Mononuclear cell (primary cell): ENCODE measurements around the gene EFHB. TPM values are rescaled to one million over a fixed set of nuclear protein-coding genes. Genes with fewer than 3 reads are reported as not detected.
"Not testable (repeated sequence)": the region's sequence is repeated elsewhere in the genome, so short reads cannot be mapped to it uniquely, and the experiment has no call there.

Experiments
- H3K27me3 ChIP-seq: 2 replicates; pipeline ENCODE4 v1.6.0; 2011; ENCODE audit warnings: low read length, control low read depth; ENCODE audit not compliant: insufficient read depth
- H3K4me1 ChIP-seq: 2 replicates; pipeline ENCODE4 v1.5.1; 2011; ENCODE audit warnings: mild to moderate bottlenecking, low read length, control low read depth; ENCODE audit not compliant: insufficient read depth
- H3K4me3 ChIP-seq: 2 replicates; pipeline ENCODE4 v1.5.1; 2011; ENCODE audit warnings: mild to moderate bottlenecking, low read length, moderate library complexity
- H3K9me3 ChIP-seq: 2 replicates; pipeline ENCODE4 v1.5.1; 2011; ENCODE audit warnings: low read depth, mild to moderate bottlenecking, control low read depth, low read length
- total RNA-seq: library from RNA; depleted of rRNA; stranded (reverse); fragments of >200 nt; gene quantifications from one replicate; pipeline ENCODE4 v1.2.3, GENCODE V29; 2012

EFHB gene
- total RNA-seq, 1 donor = 0.73 TPM

DNA sequence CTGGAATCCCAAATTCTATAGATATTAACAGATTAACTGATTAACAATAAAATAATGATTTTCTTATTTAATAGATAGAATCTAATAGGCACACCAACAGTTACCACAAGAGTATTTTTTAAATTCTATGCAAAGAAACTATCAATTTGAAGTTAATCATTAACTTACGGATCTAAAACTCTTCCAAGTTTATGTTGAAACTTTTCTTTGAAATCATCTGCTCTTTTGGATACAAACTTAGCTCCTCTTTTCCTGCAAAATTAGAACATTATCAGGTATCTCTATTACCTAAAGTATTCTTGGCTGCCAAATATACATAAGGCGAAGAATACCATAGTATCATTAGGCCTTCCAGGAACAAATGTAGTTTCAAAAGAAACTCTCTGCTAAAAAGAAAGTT lies 34.8 kb downstream of the EFHB start:
- Histone ChIP-seq H3K4me1 (peaks cover 6% of the 10 kb centered on the region), H3K27me3 (no peaks in the 10 kb centered on the region), H3K9me3 (no peaks in the 10 kb centered on the region), H3K4me3 (no peak overlapping the region)

DNA sequence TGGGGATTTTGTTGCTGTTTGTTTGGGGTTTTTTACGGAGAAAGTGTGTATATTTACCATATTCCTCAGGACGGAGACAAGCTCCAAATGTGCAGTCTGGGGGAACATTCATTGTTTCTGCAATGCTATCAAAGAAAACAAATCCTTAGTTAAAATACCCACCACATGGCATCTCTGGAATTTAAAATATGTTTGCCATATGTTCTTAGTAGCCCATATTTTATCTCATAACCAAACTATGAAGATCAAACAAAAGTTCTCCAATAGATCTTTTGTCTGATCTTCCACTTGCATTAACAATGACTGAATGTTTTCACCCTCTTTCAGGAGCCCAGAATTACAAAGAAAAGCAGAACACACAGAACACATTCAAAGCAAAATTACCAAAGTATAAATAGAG lies 35.3 kb downstream of the EFHB start:
- no peaks in the 10 kb centered on the region for H3K27me3 ChIP-seq
- H3K4me1 ChIP-seq = peaks cover 6% of the 10 kb centered on the region
- no peak overlapping the region for H3K4me3 ChIP-seq
- H3K9me3 ChIP-seq = no peaks in the 10 kb centered on the region

DNA sequence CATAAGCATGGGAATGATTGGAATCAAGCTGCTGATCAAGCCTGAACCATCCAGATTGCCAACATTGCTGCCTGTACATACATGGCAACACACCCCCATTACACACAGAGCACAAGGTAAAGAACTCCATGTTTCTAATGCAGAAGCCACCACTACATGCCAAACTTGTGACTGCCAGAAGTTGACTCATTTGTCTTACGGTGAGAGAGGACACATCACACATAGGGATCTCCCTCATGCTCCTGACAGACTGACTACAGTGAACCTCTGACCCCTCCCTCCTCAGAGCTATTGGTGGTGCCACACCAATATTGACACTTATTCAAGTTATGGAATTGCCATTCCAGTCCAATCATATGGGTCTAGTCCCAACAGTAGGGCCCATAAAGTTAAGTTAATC lies 42.3 kb downstream of the EFHB start:
- Histone ChIP-seq H3K4me3 (no peak overlapping the region), H3K9me3 (no peaks in the 10 kb centered on the region), H3K27me3 (no peaks in the 10 kb centered on the region), H3K4me1 (no peaks in the 10 kb centered on the region)

DNA sequence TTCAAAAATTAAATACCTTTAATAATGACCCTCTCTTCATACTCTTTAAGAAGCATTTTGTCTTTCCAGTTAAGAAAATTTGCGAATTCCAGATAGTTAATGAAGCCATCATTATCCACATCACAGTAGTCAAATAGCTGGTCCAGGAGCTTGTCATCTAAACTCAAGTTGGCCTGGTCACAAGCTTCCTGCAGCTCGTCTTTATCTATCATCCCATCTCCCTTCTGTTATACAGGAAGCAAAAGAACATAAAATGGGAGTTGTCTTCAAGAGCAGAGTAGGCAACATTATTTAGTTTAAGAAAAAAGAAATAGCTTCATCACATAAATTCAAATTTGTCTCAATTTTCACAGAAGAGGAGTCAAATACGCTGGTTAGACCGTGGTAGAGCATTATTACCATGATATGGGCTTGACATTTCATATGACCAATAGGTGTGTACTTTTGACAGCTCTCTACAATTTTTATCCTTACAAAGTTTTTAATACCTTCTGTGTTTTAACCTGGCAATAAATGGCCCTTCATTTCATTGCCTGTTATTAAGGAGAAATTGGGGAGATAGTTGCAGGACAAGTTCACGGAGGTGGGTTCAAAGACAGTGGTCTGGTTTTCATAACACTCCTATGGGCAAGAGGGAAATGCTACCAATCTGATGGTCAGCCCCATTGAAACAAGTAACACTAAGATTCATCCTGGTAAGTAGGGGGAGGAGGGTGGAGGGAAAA lies 45.4 kb downstream of the EFHB start:
- H3K27me3 ChIP-seq = no peaks in the 10 kb centered on the region

DNA sequence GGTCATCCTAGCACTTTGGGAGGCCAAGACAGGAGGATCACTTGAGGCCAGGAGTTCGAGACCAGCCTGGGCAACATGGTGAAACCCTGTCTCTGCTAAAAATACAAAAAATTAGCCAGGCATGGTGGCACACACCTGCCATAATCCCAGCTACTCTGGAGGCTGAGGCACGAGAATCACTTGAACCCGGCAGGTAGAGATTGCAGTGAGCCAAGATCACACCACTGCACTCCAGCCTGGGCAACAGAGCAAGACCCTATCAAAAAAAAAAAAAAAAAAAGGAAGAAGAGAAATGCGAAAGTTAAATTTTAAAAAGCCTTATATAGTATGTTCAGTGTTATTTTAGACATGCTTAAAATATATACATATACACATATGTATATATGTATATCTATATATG lies 46.9 kb downstream of the EFHB start:
- H3K4me1 ChIP-seq, H3K4me3 ChIP-seq, H3K9me3 ChIP-seq, H3K27me3 ChIP-seq: not testable (repeated sequence)

More for the DNA sequence above, 45.4 kb downstream of the EFHB start:
- no peak overlapping the region for H3K4me3 ChIP-seq
- no peaks in the 10 kb centered on the region for H3K9me3 ChIP-seq
- H3K4me1 ChIP-seq = no peaks in the 10 kb centered on the region

DNA sequence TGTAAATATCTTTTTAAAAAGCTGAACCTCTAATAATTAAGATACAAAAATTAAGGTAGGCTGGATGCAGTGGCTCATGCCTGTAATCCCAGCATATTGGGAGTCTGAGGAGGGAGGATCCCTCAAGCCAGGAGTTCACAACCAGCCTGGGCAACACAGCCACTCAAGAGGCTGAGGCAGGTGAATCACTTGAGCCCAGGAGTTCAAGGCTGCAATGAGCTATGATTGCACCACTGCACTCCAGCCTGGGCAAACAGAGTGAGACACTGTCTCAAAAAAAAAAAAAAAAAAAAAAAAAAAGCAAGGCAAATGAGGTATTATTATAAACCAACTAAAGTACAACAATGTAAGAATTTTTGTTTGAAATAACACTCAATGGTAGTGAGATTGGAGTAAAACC lies 47.6 kb downstream of the EFHB start:
- Histone ChIP-seq H3K4me3 (no peak overlapping the region), H3K4me1 (no peaks in the 10 kb centered on the region), H3K9me3 (no peaks in the 10 kb centered on the region), H3K27me3 (no peaks in the 10 kb centered on the region)

DNA sequence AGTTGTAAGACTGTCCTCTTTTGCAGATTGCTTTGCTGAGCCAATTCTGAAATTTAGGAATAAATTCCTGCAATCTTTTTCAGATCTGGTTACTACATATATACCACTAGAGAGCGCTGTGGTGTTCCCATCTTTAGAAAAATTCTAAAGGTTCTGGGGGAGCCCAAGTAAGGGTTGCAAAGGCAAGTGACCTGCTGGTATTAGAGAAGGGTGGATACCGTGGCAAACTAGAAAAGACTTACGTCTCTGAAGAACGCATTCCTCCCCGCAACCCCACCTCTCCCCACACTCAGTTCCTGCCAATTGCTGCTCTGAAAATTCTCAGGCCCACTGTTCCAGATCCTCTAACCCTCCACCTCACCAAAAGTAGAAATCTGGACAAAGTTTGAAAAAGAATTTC lies 48.5 kb downstream of the EFHB start:
- H3K4me1 ChIP-seq = no peaks in the 10 kb centered on the region

DNA sequence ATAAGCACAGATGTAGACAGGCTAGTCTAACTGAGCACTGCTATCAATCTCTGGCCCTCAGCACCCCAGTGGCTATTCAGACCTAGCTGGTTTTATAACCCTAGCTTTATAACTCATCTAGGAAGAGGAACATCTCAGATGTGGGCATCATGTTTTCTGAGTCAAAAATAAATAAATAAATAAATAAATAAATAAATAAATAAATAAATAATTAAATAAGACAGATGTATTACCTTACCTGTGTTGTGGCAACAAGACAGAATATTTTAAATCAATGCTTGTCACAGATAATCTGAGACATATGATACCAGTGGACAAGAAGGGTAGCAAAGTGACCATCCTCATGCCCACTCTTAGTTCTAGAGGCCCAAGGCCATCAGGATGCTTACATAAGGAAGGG lies 52.2 kb downstream of the EFHB start:
- Histone ChIP-seq H3K9me3 (no peaks in the 10 kb centered on the region), H3K4me1 (no peaks in the 10 kb centered on the region), H3K27me3 (no peaks in the 10 kb centered on the region), H3K4me3 (no peak overlapping the region)

More for the DNA sequence above, 48.5 kb downstream of the EFHB start:
- Histone ChIP-seq H3K9me3 (no peaks in the 10 kb centered on the region), H3K4me3 (no peak overlapping the region), H3K27me3 (no peaks in the 10 kb centered on the region)

DNA sequence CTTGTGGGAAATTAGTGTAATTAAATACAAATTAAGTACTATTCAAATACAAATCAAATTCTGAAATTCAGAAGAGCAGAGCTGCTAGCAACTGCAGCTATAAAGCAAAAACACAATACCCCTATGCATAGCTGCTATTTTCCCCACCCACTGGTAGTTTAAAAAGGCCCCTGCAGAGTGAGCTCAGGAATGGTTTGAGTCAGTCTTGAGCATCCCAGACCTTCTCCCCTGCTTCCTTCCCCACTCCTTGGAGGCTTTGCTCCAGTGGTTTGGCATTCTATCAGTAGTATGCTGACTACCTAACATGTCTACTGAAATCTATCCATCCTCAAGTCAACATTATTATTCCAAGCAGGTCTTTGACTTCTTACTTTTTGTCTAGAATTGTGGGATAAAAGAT lies 53.0 kb downstream of the EFHB start:
- Histone ChIP-seq H3K9me3 (no peaks in the 10 kb centered on the region), H3K27me3 (no peaks in the 10 kb centered on the region), H3K4me1 (no peaks in the 10 kb centered on the region), H3K4me3 (no peak overlapping the region)

DNA sequence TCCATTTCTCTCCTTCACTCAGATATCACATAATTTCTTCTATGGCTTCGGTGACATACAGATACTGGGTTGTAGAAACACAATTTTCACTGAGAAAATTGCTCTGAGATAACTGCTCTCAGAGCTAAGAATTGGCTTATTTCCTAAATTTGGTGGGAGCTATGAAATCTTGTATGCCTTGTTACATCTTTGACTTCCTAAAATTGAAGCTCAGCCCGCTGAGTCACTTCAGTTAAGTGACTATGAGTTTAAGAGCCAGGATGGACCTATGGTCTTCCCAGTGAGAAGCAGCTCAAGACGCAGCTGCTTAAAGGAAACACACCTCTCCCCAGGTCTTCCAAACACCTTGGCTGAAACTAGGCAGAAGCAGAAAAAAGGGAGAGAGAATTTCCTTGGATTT lies 56.4 kb downstream of the EFHB start:
- Histone ChIP-seq H3K27me3 (no peaks in the 10 kb centered on the region), H3K4me3 (no peak overlapping the region), H3K4me1 (no peaks in the 10 kb centered on the region), H3K9me3 (no peaks in the 10 kb centered on the region)

DNA sequence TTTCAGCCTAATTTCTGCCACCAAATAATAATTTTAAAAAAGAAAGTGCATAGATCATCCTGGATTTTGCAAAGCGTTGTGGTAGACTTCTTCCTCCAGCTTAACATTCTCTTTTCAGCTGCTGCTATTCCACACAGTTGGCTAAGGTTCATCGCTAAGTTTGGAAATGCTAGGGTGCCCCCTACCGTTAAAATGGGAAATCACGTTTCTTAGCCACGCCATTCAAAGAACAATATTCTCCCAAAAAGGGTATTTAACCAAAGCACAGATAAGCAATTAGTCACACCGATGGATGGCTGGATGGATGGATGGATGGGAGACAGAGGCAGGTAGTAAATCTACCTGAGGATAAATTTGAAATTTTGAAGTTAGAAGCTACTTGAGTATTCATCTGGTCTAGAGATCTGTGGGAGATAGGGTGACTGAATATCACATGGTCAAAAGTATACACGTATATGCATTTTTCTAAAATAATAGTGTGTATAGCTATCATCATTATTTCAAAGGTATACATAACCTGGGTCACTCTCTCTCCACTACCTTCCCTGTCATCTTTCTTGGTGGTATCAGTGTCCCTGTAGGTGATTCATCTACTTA lies 67.2 kb downstream of the EFHB start:
- H3K27me3 ChIP-seq = no peaks in the 10 kb centered on the region

DNA sequence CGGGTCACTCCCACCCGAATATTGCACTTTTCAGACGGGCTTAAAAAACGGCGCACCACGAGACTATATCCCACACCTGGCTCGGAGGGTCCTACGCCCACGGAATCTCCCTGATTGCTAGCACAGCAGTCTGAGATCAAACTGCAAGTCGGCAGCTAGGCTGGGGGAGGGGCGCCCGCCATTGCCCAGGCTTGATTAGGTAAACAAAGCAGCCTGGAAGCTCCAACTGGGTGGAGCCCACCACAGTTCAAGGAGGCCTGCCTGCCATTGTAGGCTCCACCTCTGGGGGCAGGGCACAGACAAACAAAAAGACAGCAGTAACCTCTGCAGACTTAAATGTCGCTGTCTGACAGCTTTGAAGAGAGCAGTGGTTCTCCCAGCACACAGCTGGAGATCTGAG lies 78.7 kb downstream of the EFHB start:
- not testable (repeated sequence) for H3K4me1 ChIP-seq, H3K9me3 ChIP-seq, H3K27me3 ChIP-seq, H3K4me3 ChIP-seq

More for the DNA sequence above, 67.2 kb downstream of the EFHB start:
- Histone ChIP-seq H3K4me3 (no peak overlapping the region), H3K4me1 (no peaks in the 10 kb centered on the region), H3K9me3 (no peaks in the 10 kb centered on the region)

DNA sequence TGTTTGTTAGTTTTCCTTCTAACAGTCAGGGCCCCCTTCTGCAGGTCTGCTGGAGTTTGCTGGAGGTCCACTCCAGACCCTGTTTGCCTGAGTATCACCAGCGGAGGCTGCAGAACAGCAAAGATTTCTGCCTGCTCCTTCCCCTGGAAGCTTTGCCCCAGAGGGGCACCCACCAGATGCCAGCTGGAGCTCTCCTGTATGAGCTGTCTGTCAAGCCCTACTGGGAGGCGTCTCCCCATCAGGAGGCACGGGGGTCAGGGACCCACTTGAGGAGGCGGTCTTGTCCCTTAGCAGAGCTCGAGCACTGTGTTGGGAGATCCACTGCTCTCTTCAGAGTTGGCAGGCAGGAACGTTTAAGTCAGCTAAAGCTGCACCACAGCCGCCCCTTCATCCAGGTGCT lies 87.4 kb downstream of the EFHB start:
- H3K9me3 ChIP-seq, H3K4me1 ChIP-seq, H3K27me3 ChIP-seq, H3K4me3 ChIP-seq: not testable (repeated sequence)
